ENCODE measurements around the gene VGF.
A peak's percentile ranks its signal among the peaks of the same experiment; 100 is the strongest.
"Not testable (repeated sequence)": the region's sequence is repeated elsewhere in the genome, so short reads cannot be mapped to it uniquely, and the experiment has no call there.

VGF gene

DNA sequence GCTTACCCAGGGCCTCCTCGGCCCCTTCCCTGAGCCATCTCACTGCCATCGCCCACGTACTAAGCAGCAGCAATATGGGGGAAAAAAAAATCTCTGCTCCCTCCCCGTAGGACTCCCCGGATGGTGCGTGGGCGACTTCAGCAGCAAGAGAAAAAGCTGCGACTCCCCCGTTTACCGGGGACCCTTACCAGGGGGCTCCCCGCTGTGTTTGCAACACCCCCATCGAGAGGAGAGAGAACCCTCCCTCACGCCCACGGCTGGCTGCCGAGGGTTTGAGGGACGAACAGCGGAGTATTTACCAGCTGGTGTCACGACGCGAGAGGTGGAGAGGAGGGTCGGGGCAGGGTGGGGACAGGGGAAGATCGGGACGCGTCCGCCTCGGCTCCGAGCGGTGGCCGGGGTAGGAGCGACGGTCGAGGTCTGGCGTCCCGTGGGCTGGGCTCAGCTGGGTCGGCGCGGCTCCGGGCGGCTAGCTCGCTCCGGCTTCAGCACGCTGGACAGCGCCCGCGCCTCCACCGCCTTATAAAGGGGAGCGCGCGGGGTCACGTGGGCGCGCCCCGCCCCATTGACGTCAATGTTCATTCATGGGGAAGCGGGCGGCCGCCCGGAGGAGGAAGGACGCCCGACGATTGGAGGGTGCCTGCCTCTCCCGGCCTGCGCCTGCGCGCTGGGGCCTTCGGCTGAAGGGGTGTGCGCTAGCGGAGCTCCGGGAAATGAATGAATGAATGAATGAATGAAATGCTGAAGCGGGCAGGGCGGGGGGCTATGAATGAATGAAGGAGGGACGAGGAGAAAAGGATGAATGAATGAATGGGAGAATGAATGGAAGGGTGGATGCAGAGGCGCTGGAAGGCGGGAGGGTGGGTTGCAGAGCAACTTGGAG, at the start of gene VGF:
VGF (minus strand) TSS at position 495 of the 883 bp plus-strand sequence. CDS start 726 bp downstream, outside the sequence.
- peak; percentile 82 to 91 (median 88) for DNase-seq (ENCODE audit: low read depth in 3 of 3)

GRCh38 chr7:101212014-101212413, 46.6 kb upstream of the VGF start:
- no peak for DNase-seq (ENCODE audit: low read depth in 3 of 3)

DNA sequence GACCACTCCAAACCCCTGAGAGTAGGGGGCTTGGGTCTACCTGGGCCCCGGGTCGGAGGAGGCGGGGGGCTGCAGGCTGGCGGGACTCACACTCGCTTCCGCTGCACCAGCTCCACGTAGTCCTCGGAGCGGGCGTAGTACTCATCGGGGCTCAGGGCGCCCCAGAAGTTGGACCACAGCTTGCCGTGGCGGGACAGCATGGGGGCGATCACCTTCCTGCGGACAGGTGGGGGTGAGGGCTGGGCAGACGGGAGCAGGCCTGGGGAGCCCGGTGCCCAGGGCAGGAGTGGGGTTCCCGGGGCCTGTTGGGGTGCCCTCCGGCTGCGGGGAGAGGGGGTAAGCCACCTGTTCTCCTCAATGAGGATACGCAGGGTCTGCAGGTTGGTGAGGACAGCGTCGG, 46.1 kb upstream of the VGF start:
- no peak for DNase-seq (ENCODE audit: low read depth in 3 of 3)

GRCh38 chr7:101210143-101210542, 44.8 kb upstream of the VGF start:
- DNase-seq (ENCODE audit: low read depth in 3 of 3), result no peak

GRCh38 chr7:101208794-101209193, 43.4 kb upstream of the VGF start:
- DNase-seq (ENCODE audit: low read depth in 3 of 3), result no peak

DNA sequence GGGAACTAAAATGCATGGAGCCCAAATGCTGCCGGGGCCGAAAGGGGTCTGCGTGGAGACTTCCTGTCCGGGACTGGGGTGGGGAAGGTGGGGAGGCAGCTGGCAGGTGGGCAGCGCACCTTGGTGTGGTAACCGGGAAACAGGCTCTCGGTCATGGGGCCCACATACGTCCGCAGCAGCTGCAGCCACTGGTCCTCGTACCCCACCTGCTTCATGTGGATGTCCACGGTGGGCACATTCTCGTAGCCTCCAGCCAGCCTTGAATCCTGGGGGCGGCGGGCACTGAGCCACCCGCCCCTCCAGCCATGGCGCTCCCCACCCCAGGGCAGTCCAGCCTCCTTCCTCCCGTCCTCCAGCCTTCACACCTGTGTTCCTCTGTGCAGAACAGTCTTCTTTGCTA, 42.1 kb upstream of the VGF start:
- DNase-seq (ENCODE audit: low read depth in 3 of 3), result no peak

GRCh38 chr7:101206665-101207042, 41.3 kb upstream of the VGF start:
- DNase-seq (ENCODE audit: low read depth in 3 of 3), result no peak

DNA sequence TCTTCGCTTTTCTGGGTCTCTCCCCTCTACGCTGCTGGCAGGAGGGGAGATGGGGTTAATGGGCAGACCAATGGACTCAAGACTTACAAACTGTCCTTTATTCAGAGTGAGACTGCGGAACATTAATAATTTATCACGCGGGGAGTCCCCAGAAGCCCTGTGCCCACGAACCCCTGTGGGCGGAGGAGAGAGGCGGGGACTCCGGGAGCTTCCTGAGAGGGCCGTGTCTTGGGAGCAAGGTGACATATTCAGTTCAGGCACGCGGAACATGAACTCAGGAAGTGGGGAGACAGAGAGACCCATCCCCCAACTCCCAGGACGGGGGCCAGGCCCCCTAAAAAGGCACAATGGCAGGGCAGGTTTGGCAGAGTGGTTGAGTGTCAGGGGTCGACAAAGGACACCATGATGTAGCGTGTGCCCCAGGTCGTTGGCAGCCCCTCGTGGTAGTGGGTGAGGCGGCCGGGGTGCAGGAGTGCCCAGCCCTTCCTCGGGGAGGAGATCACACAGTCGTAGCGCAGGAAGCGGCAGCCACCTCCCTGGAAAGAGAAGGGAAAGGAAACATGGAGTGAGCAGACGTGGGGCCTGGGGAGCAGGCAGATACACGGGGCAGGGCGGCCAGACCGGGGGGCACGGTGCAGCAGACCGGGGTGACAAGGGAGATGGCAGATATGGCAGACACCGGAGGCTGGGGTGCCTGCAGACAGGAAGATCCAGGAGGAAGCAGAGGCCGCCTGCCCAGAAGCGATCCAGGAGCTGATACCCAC, 40.7 kb upstream of the VGF start:
- DNase-seq (ENCODE audit: low read depth in 3 of 3), result no peak

DNA sequence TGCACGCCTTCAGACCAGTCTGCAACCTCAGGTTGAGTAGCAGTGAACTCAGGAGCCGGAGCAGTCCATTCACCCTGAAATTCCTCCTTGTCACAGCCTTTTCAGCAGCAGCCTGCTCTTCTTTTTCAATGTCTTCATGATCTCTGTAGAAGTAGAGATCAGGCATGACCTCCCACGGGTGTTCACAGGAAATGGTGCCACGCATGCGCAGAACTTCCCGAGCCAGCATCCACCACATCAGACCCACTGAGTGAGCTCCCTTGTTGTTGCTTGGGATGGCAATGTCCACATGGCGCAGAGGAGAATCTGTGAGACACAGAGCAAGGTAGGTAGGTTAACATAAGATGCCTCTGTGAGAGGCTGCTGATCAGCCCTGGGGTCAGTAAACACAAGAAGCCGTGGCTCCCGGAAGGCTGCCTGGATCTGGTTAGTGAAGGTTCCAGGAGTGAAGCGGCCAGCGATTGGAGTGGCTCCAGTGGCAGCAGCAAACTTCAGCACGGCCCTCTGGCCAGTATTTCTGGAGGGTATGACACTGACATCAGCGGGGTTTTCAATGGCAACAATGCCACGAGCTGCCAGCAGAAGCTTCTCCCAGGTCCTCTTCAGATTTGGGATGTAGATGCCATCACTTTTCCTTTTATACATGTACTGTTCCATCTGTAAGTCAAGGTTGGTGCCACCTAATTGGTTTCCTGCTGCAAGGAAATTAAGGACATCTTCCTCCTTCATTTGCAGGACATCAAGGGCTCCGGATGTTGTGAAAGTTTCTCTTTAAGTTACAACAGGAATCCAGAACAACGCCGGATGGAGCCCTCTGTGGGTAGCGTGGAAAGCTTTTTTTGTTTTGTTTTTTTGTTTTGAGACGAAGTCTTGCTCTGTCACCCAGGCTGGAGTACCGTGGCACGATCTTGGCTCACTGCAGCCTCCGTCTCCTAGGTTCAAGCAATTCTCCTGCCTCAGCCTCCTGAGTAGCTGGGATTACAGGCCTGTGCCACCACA, 38.7 kb upstream of the VGF start:
- DNase-seq (ENCODE audit: low read depth in 3 of 3), result not testable (repeated sequence)

GRCh38 chr7:101202603-101202918, 37.2 kb upstream of the VGF start:
- no peak for DNase-seq (ENCODE audit: low read depth in 3 of 3)

GRCh38 chr7:101201695-101202602, 36.6 kb upstream of the VGF start:
- no peak for DNase-seq (ENCODE audit: low read depth in 3 of 3)

- no peak for DNase-seq (ENCODE audit: low read depth in 3 of 3)
Observed at GRCh38 chr7:101200862-101201599, 35.7 kb upstream of the VGF start, which contains the start of gene MOGAT3. Gene MOGAT3, minus strand, starts transcription at chr7:101201036. Its CDS starts 182 bp downstream, at chr7:101200854.

DNA sequence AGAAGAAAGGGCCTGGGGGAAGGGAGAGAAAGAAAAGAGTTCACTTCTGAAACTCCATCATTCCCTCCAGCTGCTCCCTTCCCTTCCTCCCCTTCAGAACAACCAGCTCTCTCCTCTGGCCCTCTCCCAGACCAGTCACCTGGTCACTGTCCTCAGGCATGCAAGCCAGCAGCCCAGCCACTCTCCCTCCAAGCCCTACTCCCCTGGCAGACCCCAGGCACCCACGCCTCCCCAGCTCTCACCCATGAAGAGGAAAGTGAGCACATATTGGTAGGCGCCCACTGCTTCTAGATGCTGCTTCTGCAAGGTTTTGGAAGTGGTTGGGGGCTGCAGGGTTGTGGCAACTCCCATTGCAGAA, 35.1 kb upstream of the VGF start:
- no peak for DNase-seq (ENCODE audit: low read depth in 3 of 3)

GRCh38 chr7:101199522-101199921, 34.2 kb upstream of the VGF start:
- DNase-seq (ENCODE audit: low read depth in 3 of 3), result not testable (repeated sequence)

- no peak for DNase-seq (ENCODE audit: low read depth in 3 of 3)
Observed at GRCh38 chr7:101198476-101198875, 33.1 kb upstream of the VGF start.

- DNase-seq (ENCODE audit: low read depth in 3 of 3), result no peak
Observed at GRCh38 chr7:101197991-101198390, 32.6 kb upstream of the VGF start.

GRCh38 chr7:101195884-101196283, 30.5 kb upstream of the VGF start:
- DNase-seq (ENCODE audit: low read depth in 3 of 3), result no peak

DNA sequence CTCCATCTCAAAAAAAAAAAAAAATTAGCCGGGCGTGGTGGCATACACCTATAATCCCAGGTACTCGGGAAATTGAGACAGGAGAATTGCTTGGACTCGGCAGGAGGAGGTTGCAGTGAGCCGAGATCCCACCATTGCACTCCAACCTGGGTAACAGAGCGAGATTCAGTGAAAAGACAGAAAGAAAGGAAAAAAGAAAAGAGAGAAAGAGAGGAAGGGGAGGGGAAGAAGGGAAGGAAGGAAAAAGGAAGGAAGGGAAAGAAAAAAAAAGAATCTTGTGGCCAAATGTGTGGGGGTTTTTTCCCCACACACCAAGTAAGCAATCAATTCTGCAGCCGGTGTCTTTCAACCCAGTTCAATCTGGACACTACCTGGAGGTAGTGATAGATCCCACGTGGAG, 23.7 kb upstream of the VGF start:
- DNase-seq (ENCODE audit: low read depth in 3 of 3), result no peak

GRCh38 chr7:101186844-101187428, 21.6 kb upstream of the VGF start:
- no peak for DNase-seq (ENCODE audit: low read depth in 3 of 3)

DNA sequence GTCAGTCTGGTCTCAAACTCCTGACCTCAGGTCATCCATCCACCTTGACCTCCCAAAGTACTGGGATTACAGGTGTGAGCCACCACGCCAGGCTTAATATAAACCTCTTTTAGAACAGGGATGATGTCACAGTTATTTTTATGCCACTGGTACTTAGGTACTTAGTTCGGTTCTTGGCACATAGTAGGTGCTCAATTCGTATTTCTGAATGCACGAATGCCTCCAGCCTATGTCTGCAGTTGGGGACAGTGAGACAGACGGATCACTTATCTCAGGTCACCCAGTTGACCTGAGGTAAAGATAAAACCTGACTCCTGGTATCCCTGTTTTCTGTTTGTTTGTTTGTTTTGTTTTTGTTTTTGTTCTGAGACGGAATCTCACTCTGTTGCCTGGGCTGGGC, 20.8 kb upstream of the VGF start:
- no peak for DNase-seq (ENCODE audit: low read depth in 3 of 3)
